IPS DF 6.9 (cell line): ENCODE data around the gene IRF2BPL.

Source experiments
- DNase-seq: peaks from one replicate; pipeline ENCODE4 v3.0.0-alpha.2; 2013; ENCODE audit warnings: low read depth, low spot score
- H3K27ac ChIP-seq: one replicate; pipeline ENCODE4 v1.5.1; 2013; ENCODE audit warnings: low read length, control low read depth
- H3K27me3 ChIP-seq: 2 replicates; pipeline ENCODE4 v1.6.1; 2013; ENCODE audit warnings: mild to moderate bottlenecking, low read length; ENCODE audit not compliant: control insufficient read depth, insufficient read depth
- H3K36me3 ChIP-seq: 2 replicates; pipeline ENCODE4 v1.6.1; 2013; ENCODE audit warnings: low read length; ENCODE audit not compliant: control insufficient read depth, insufficient read depth
- H3K4me1 ChIP-seq: 2 replicates; pipeline ENCODE4 v1.6.1; 2013; ENCODE audit warnings: low read length; ENCODE audit not compliant: control insufficient read depth, insufficient read depth
- H3K4me3 ChIP-seq: 2 replicates; pipeline ENCODE4 v1.5.1; 2013; ENCODE audit warnings: mild to moderate bottlenecking, low read length
- H3K9me3 ChIP-seq: 2 replicates; pipeline ENCODE4 v1.6.1; 2013; ENCODE audit warnings: low read length, inconsistent platforms; ENCODE audit not compliant: control insufficient read depth, insufficient read depth
- WGBS: extraction: QIAGEN DNeasy Blood & Tissue Kit; methylation state at CpG from one replicate; pipeline ENCODE4 v1.1.7; 2013; ENCODE audit warnings: mixed read lengths, missing lambda C conversion rate; ENCODE audit not compliant: insufficient read length, insufficient coverage; 5-methylcytosine and 5-hydroxymethylcytosine counted together

The IRF2BPL gene

GRCh38 chr14:77053046-77053841, 24.7 kb upstream of the IRF2BPL start:
- H3K27me3 ChIP-seq = no peaks in the 10 kb centered on the region
- peak; percentile 54 for DNase-seq
- peaks cover 2% of the 10 kb centered on the region; the same call in 1 of the 2 replicates for H3K4me1 ChIP-seq
- H3K9me3 ChIP-seq = no peaks in the 10 kb centered on the region
- no peak overlapping the region for H3K27ac ChIP-seq
- WGBS = no CpG with 5 or more reads among the region's 21 CpGs
- H3K4me3 ChIP-seq = no peak overlapping the region
- H3K36me3 ChIP-seq = no peaks in the 10 kb centered on the region

- Histone ChIP-seq H3K27me3 (no peaks in the 10 kb centered on the region), H3K4me3 (no peak overlapping the region), H3K27ac (no peak overlapping the region), H3K9me3 (no peaks in the 10 kb centered on the region), H3K36me3 (no peaks in the 10 kb centered on the region), H3K4me1 (peaks cover 2% of the 10 kb centered on the region; the same call in 1 of the 2 replicates)
- WGBS = no CpG with 5 or more reads among the region's 8 CpGs
- DNase-seq = no peak
Observed at GRCh38 chr14:77052281-77053044, 24.0 kb upstream of the IRF2BPL start.

- no peaks in the 10 kb centered on the region for H3K36me3 ChIP-seq
- no peak for DNase-seq
- H3K4me1 ChIP-seq = peaks cover 2% of the 10 kb centered on the region; the same call in 1 of the 2 replicates
- H3K27ac ChIP-seq = no peak overlapping the region
- no peaks in the 10 kb centered on the region for H3K9me3 ChIP-seq
- H3K27me3 ChIP-seq = no peaks in the 10 kb centered on the region
- H3K4me3 ChIP-seq = no peak overlapping the region
- WGBS = no CpG with 5 or more reads among the region's 11 CpGs
Observed at GRCh38 chr14:77051116-77051515, 22.6 kb upstream of the IRF2BPL start.

- no CpG with 5 or more reads among the region's 3 CpGs for WGBS
- no peak for DNase-seq
- Histone ChIP-seq H3K9me3 (no peaks in the 10 kb centered on the region), H3K4me3 (no peak overlapping the region), H3K4me1 (no peaks in the 10 kb centered on the region; the same call in 1 of the 2 replicates), H3K36me3 (no peaks in the 10 kb centered on the region), H3K27ac (no peak overlapping the region), H3K27me3 (no peaks in the 10 kb centered on the region)
Observed at GRCh38 chr14:77046721-77047120, 18.2 kb upstream of the IRF2BPL start.

- Histone ChIP-seq H3K27ac (no peak overlapping the region), H3K4me1 (peaks cover 2% of the 10 kb centered on the region; the same call in 1 of the 2 replicates), H3K36me3 (no peaks in the 10 kb centered on the region), H3K27me3 (no peaks in the 10 kb centered on the region), H3K9me3 (no peaks in the 10 kb centered on the region), H3K4me3 (no peak overlapping the region)
- WGBS = no CpG with 5 or more reads among the region's 9 CpGs
- DNase-seq = no peak
Observed at GRCh38 chr14:77045238-77046162, 17.0 kb upstream of the IRF2BPL start.

GRCh38 chr14:77044783-77045237, 16.3 kb upstream of the IRF2BPL start:
- H3K27me3 ChIP-seq = no peaks in the 10 kb centered on the region
- peaks cover 2% of the 10 kb centered on the region; the same call in 1 of the 2 replicates for H3K4me1 ChIP-seq
- H3K27ac ChIP-seq = no peak overlapping the region
- WGBS = no CpG with 5 or more reads among the region's 2 CpGs
- H3K36me3 ChIP-seq = no peaks in the 10 kb centered on the region
- no peaks in the 10 kb centered on the region for H3K9me3 ChIP-seq
- DNase-seq = no peak
- H3K4me3 ChIP-seq = no peak overlapping the region

GRCh38 chr14:77043984-77044485, 15.5 kb upstream of the IRF2BPL start:
- no peak overlapping the region for H3K4me3 ChIP-seq
- no peaks in the 10 kb centered on the region for H3K27me3 ChIP-seq
- H3K36me3 ChIP-seq = no peaks in the 10 kb centered on the region
- peaks cover 2% of the 10 kb centered on the region; the same call in 1 of the 2 replicates for H3K4me1 ChIP-seq
- WGBS = no CpG with 5 or more reads among the region's 8 CpGs
- no peaks in the 10 kb centered on the region for H3K9me3 ChIP-seq
- H3K27ac ChIP-seq = no peak overlapping the region
- DNase-seq = no peak

GRCh38 chr14:77043177-77043983, 14.9 kb upstream of the IRF2BPL start:
- Histone ChIP-seq H3K27ac (no peak overlapping the region), H3K4me3 (no peak overlapping the region), H3K36me3 (no peaks in the 10 kb centered on the region), H3K4me1 (peaks cover 5% of the 10 kb centered on the region; the same call in 1 of the 2 replicates), H3K27me3 (no peaks in the 10 kb centered on the region), H3K9me3 (no peaks in the 10 kb centered on the region)
- WGBS = no CpG with 5 or more reads among the region's 10 CpGs
- no peak for DNase-seq

- WGBS = no CpG with 5 or more reads among the region's 14 CpGs
- no peaks in the 10 kb centered on the region for H3K36me3 ChIP-seq
- H3K27me3 ChIP-seq = no peaks in the 10 kb centered on the region
- H3K4me3 ChIP-seq = no peak overlapping the region
- H3K27ac ChIP-seq = no peak overlapping the region
- peaks cover 6% of the 10 kb centered on the region; the same call in 1 of the 2 replicates for H3K4me1 ChIP-seq
- DNase-seq = no peak
- no peaks in the 10 kb centered on the region for H3K9me3 ChIP-seq
Observed at GRCh38 chr14:77041881-77042545, 13.5 kb upstream of the IRF2BPL start.
